Suppressor macrophage (primary cell): ENCODE data around the gene TMEM140.

ENCODE experiments used
- DNase-seq, 4 experiments: peaks; one replicate each; pipeline ENCODE4 v3.0.0-alpha.2; 2020 to 2022

The TMEM140 gene

GRCh38 chr7:135174941-135175340, 27.1 kb downstream of the TMEM140 start:
- no peak for DNase-seq

GRCh38 chr7:135175931-135176330, 28.1 kb downstream of the TMEM140 start:
- no peak for DNase-seq

- DNase-seq = no peak
Measured at GRCh38 chr7:135177028-135177696, 29.3 kb downstream of the TMEM140 start.

- no peak for DNase-seq
Measured at GRCh38 chr7:135178364-135178763, 30.5 kb downstream of the TMEM140 start.

GRCh38 chr7:135179321-135179925, 31.6 kb downstream of the TMEM140 start:
- no peak for DNase-seq

- no peak for DNase-seq
Measured at GRCh38 chr7:135180122-135180521, 32.2 kb downstream of the TMEM140 start.

GRCh38 chr7:135181261-135181928, 33.5 kb downstream of the TMEM140 start:
- no peak for DNase-seq

- DNase-seq = no peak
Measured at GRCh38 chr7:135181929-135182678, 34.2 kb downstream of the TMEM140 start.

GRCh38 chr7:135183478-135183877, 35.6 kb downstream of the TMEM140 start:
- DNase-seq = no peak

GRCh38 chr7:135184254-135184841, 36.5 kb downstream of the TMEM140 start:
- DNase-seq = no peak

GRCh38 chr7:135185471-135186260, 37.8 kb downstream of the TMEM140 start:
- DNase-seq = no peak

GRCh38 chr7:135186261-135186540, 38.3 kb downstream of the TMEM140 start:
- no peak for DNase-seq

GRCh38 chr7:135186841-135187253, 39.0 kb downstream of the TMEM140 start:
- DNase-seq = no peak

GRCh38 chr7:135188298-135188984, 40.6 kb downstream of the TMEM140 start:
- no peak for DNase-seq

GRCh38 chr7:135189221-135189662, 41.4 kb downstream of the TMEM140 start:
- DNase-seq = no peak

GRCh38 chr7:135189961-135190360, 42.1 kb downstream of the TMEM140 start:
- DNase-seq = no peak

GRCh38 chr7:135190703-135191102, 42.8 kb downstream of the TMEM140 start:
- no peak for DNase-seq

GRCh38 chr7:135192914-135193536, 45.2 kb downstream of the TMEM140 start:
- DNase-seq = no peak

- no peak for DNase-seq
Measured at GRCh38 chr7:135193615-135194081, 45.8 kb downstream of the TMEM140 start.

- DNase-seq = no peak
Measured at GRCh38 chr7:135194494-135195095, 46.7 kb downstream of the TMEM140 start.
